PFSK-1 (cell line): ENCODE data around the gene MAST2.

Source experiments
- FOXP2 ChIP-seq: optimal IDR thresholded peaks from 2 replicates; pipeline ENCODE3; 2011; ENCODE audit warnings: borderline replicate concordance, control low read depth, inconsistent platforms; ENCODE audit not compliant: insufficient read depth; ENCODE audit errors: extremely low read length, extremely low read depth
- POLR2AphosphoS5 ChIP-seq: IDR thresholded peaks from 2 replicates; pipeline ENCODE4 v1.6.1; 2012; ENCODE audit warnings: low read depth, mild to moderate bottlenecking, control low read depth, low read length, moderate library complexity
- SIN3A ChIP-seq: IDR thresholded peaks from 2 replicates; pipeline ENCODE4 v1.6.1; 2012; ENCODE audit warnings: mild to moderate bottlenecking, low read length, moderate library complexity, borderline replicate concordance; ENCODE audit not compliant: insufficient read depth
- TAF1 ChIP-seq: IDR thresholded peaks from 2 replicates; pipeline ENCODE4 v1.6.1; 2012; ENCODE audit warnings: low read length, control low read depth, borderline replicate concordance; ENCODE audit not compliant: insufficient read depth
- TF ChIP-seq, protein P1 (sequence below), 2 experiments: IDR thresholded peaks; 2 replicates each; pipeline versions ENCODE4 v1.6.1 to v1.8.0; 2011 to 2012; ENCODE audit warnings: low read depth in 2 of 2, low read length in 2 of 2, control low read depth in 1 of 2, inconsistent platforms in 1 of 2, mild to moderate bottlenecking in 1 of 2, moderate library complexity in 1 of 2; ENCODE audit not compliant: insufficient read depth in 1 of 2

DNA sequence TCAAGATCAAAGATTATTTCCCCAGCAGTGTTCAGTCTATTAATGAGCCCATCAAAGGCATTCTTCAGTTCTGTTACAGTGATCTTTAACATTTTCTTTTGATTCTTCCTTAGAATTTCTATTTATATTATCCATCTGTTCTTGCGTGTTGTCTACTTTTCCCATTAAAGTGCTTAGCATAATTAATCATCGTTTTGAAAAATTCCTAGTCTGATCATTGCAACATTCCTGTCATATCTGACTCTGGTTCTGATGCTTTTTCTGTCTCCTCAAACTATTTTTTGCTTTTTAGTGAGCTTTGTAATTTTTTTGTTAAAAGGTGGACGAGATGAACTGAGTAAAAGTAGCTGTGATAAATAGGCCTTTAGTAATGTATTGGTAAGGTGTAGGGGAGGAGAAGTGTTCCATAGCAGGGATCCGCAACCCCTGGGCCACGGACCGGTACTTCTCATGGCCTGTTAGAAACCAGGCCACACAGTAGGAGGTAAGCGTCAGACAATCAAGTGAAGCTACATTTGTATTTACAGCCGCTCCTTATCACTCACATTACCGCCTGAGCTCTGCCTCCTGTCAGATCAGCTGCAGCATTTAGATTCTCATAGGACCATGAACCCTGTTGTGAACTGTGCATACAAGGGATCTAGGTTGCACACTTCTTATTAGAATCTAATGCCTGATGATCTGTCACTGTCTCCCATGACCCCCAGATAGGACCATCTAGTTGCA lies 165.7 kb downstream of the MAST2 start:
- TF ChIP-seq POLR2AphosphoS5 (no peak), TAF1 (no peak), FOXP2 (no peak), SIN3A (no peak)
- TF ChIP-seq, protein P1, sequence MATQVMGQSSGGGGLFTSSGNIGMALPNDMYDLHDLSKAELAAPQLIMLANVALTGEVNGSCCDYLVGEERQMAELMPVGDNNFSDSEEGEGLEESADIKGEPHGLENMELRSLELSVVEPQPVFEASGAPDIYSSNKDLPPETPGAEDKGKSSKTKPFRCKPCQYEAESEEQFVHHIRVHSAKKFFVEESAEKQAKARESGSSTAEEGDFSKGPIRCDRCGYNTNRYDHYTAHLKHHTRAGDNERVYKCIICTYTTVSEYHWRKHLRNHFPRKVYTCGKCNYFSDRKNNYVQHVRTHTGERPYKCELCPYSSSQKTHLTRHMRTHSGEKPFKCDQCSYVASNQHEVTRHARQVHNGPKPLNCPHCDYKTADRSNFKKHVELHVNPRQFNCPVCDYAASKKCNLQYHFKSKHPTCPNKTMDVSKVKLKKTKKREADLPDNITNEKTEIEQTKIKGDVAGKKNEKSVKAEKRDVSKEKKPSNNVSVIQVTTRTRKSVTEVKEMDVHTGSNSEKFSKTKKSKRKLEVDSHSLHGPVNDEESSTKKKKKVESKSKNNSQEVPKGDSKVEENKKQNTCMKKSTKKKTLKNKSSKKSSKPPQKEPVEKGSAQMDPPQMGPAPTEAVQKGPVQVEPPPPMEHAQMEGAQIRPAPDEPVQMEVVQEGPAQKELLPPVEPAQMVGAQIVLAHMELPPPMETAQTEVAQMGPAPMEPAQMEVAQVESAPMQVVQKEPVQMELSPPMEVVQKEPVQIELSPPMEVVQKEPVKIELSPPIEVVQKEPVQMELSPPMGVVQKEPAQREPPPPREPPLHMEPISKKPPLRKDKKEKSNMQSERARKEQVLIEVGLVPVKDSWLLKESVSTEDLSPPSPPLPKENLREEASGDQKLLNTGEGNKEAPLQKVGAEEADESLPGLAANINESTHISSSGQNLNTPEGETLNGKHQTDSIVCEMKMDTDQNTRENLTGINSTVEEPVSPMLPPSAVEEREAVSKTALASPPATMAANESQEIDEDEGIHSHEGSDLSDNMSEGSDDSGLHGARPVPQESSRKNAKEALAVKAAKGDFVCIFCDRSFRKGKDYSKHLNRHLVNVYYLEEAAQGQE (IDR thresholded peaks at IDR 0.05; ENCODE audit: insufficient read depth in 1 of 2, low read depth in 2 of 2, low read length in 2 of 2), result no peak
